Glomerular visceral epithelial cell (primary cell): Measurements from ENCODE around the gene FLYWCH2.

Experiments
- DNase-seq: peaks from one replicate; pipeline ENCODE4 v3.0.0-alpha.2; 2016; ENCODE audit errors: extremely low spot score

The FLYWCH2 gene

DNA sequence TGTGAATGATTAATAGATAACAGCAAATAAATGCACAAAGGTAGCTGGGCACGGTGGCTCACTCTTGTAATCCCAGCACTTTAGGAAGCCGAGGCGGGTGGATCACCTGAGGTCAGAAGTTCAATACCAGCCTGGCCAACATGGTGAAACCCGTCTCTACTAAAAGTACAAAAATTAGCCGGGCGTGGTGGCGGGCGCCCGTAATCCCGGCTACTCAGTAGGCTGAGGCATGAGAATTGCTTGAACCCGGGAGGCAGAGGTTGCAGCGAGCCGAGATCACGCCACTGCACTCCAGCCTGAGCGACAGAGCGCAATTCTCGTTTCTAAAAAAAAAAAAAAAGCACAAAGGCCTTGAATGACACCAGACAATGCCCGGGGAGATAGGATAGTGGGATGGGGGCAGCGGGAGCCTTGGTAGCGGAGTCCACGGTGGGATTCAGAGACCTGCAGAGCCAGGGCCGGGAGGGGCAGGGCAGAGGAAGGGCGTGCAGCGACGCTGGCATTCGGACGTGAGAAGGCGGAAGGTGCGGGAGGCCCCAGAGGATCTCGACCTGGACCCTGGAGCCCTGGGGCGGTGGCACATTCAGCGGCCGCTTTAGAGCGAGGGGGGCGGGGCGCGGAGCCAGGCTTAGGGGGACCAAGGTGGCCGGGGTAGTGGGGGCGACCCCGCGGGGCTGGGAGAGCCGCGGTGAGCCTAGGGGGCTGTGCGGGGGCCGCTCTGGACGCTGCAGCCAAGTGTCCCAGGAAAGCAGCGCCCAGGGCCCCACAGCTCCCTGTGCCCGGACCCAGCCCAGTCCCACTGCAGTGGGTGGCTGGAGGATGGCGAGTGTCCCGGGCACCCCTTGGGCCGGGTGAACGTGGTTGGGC is 999 bp upstream of the FLYWCH2 start:
- no peak for DNase-seq

DNA sequence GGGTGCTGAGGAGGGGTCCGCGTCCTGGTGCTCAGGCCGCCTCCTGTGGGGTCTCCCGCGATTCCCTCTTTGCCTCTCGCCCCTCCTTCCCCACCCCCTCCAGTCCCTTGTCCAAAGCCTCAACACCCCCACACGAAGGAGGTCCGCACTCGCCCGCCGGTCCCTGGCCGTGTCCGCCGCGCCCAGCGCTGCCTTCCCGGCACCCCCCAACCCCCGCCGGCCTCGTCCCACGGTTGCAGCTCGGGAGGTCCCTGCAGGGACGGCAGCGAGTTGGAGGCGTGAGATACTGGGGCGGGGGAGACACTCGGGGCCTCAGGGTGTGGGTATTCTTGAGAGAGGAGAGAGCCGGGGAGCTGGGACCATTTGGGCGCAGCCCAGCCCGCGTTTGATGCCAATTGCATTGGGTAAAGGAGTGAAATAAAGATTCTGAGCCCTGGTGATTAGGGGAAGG is 468 bp downstream of the FLYWCH2 start:
- DNase-seq: peak; percentile 13

DNA sequence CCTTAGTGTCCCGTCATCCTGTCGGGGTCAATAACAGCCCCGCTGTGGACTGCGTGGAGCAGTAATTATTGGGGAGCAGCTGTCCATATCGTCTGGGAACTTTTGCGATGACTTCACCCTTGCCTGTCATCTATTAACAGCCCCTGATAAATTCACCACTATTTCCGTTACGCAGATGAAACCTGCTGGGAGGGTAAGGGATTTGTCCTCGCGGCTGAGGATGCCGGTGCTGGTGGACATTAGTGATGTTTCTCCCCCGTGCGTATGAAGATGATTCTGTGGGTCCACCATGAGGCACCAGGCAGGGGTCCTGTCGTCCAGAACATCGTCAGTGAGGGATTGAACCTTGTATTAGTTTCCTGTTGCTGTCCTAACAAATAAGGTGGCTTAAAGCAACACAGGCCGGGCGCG is 1.0 kb downstream of the FLYWCH2 start:
- DNase-seq: no peak

DNA sequence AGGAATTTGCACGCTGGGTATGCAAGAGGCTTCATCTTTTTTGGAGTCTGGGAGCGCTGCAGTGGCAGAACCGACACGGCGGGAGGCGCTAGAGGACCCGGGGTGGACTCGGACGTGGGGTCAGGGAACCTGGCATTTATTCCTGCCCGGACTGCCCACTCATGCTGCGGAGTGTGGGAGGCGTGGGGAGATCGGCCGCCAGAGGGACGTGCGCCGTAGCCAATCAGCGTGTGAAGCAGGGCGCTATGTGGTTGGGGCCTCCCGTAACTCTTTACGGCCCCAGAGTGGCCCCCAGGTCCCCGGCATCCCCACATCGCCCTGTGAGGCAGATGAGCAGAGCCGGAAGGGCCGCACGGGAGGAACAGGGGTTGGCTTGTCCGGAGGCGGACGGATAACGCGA is 11.2 kb downstream of the FLYWCH2 start:
- DNase-seq: no peak

DNA sequence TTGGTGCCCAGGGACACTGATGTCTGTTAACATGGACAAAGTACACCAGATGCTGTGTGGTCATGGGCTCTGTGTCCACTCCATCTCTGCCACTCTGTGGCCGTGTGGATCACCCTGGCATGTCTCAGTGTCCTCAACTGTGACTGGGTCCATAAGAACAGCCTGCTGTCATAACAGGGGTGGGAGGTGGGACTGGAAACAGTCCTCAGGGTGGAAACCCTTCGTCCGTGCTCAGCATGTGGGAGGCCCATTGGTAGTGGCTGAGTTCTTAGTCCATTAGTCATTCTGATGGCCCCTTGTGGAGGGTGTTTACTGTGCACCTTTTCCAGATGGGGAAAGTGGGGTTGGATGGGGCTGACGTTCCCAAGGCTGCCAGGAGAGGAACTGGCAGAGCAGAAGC is 12.8 kb downstream of the FLYWCH2 start:
- DNase-seq: peak; percentile 74

DNA sequence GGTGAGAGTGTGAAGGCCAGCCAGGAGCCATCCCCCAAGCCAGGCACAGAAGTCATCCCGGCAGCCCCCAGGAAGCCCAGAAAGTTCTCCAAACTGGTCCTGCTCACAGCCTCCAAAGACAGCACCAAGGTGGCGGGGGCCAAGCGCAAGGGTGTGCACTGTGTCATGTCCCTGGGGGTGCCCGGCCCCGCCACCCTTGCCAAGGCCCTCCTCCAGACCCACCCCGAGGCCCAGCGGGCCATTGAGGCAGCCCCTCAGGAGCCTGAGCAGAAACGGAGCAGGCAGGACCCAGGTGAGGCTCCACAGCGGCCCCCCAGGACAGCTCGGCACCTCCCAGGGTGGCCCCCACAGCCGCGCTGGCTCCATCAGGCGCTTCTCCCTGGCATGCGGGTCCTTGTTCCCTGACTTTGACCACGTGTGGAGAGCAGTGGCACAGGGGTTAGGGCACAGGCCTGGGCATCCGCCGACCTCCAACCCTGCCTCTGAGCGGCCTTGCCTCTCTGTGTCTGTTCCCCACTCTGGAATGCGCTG is 13.5 kb downstream of the FLYWCH2 start:
- no peak for DNase-seq

DNA sequence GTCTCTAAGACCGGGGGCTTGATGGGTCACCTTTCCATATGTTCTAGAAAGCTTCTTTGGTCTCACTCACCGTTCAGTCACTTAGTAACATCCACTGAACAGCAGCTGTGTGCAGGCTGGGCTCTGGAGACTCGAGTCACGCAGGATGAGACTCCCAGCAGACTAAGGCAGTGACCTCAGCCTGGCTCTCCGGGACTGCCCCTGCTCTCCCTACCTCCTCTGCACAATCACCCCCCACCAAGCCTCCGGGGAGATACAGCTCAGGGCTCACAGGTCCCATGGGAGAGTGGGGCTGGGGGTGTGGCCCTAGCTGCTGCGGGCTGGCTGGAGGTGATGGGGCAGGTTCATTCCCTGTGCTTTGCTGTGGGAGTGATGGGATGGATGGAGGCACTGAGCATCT is 14.1 kb downstream of the FLYWCH2 start:
- DNase-seq: peak; percentile 53

DNA sequence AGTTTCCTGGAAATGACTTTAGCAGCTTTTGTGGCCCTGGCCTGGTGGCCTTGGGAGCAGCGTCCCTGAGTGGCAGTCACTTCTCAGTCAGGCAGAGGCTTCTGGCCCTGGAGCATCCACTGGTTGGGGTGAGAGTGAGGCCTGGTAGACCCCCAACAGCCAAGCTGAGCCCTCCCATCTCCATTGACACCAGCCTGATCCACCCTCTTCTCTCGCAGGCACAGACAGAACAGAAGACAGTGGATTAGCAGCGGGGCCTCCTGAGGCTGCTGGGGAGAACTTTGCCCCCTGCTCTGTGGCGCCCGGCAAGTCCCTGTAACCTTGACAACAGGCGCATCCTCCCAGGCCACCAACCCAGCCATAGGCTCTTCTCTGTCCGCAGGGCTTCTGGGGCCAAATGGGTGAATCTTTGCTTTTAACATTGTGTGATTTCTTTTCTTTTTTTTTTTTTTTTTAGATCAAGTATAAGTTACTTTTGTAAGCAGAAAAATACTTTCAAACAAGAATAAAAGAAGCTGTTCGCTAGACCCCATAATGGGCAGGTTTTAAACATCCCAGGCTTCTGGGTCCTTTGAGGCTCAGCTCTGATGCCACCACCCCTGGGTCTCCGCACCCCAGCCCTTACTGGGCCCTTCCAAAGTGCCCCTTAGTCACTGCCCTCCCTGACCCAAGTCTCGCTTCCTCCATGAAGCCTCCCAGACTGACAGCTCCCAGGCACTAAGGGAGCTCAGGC is 16.0 kb downstream of the FLYWCH2 start:
- DNase-seq: no peak

DNA sequence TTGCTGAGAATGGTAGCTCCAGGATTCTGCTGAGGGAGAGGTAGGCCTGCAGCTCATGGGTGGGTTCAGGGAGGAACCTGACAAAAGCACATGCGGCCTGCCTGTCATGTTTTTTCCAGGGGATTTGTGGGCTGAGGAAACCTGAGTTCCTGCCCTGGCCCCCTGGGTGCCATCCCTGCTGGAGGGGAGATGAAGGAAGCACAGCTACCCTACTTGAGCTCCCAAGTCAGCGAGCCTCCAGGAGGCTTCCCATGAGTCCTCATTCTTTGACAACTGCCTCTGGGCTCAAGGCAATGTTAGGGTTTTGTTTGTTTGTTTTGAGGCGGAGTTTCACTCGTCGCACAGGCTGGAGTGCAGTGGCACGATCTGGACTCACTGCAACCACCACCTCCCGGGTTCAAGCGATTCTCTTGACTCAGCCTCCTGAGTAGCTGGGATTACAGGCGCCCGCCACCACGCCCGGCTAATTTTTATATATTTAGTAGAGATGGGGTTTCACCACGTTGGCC is 16.6 kb downstream of the FLYWCH2 start:
- no peak for DNase-seq

DNA sequence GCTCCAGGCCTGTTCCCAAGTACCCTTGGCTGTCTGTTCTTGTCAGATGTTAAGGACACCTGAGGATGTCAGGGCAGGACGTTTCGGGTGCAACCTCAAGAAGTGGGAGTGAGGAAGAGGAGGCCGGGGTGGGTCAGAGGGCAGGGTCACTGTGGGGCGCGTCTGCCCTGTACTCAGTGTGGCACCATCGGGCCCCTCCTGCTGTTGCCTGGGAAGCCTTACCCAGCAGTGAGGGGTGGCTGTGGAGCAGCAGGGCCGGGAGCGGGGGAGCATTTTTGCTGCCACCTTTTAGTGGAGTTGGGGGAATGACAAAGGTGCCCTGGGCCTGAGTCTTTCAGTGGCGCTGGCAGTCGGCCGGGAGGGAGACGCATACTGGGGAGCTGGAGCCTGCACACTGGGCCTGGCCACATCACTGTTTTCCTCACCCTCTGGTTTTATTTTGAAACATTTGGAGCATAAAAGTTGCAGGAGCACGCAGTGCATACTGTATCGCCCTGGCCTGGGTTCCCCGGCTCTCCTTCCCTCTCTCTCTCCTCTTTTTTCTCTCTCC is 17.6 kb downstream of the FLYWCH2 start:
- DNase-seq: no peak

DNA sequence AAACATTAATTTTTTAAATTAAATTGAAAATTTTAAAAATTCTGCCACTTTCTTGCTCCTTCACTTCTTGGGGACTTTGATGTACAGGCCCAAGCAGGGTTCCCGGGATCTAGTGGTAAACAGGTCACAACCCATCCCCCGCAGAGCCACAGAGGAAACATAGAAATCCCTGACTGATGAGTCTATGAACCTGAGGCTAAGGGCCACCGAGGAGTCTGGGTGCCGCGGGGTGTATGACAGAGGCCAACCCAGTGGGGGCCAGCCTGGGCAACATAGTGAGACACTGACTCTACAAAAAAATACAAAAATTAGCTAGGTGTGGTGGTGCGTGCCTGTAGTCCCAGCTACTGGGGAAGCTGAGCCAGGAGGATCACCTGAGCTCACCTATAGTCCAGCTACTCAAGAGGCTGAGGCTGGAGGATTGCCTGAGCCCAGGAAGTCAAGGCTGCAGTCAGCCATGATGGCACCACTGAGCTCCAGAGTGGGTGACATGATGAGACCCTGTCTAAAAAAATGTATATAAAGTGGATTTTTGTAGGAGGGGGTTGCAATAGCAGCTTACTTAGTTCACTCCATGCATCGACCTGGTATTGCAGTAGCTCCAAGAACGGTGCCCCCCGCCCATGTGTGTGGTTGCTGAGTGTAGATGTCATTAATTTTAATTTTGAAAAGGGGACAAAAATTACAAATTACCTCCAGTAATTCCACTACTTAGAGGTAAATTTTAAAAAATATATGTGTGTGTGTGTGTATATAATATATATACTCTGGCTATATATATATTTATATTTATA is 19.5 kb downstream of the FLYWCH2 start:
- DNase-seq: no peak

DNA sequence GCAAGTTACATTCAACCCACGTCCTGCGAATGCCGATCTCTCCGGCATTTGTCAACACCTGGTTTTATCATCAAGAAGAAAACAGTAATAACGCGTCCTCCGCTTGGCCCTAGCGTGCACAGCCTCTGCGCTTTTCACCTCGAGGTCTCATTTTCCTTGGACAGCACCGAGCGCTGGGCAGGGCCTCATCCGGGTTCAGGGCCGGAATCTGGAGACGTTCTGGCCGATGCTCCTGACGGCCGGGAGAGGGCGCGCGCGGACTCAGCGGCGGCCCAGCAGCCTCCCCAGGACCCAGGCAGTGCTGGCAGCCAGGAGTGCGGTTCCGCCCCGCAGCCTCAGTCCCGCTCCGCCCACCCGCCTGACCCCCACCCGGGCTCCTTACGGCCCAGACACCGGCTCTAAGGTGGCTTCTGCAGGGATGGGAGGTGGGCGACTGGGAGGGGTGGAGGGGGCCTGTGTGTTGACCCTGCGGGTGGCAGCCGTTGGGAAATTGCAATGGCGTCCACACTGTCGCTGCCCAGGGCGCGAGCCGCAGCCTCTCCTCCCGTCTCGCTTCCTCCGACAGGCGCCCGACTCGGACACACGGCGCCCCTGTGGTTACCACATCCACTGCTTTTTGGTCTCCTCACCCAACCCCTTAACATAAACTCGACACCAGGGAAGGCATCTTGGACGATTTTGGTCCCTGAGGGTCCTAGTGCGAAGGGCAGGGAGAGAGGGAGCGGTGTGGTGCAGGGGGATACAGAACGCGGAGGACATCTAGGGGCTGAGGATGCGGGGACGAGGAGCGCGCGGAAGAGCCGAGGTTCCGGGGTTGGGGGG is 21.3 kb downstream of the FLYWCH2 start:
- DNase-seq: peak; percentile 85

DNA sequence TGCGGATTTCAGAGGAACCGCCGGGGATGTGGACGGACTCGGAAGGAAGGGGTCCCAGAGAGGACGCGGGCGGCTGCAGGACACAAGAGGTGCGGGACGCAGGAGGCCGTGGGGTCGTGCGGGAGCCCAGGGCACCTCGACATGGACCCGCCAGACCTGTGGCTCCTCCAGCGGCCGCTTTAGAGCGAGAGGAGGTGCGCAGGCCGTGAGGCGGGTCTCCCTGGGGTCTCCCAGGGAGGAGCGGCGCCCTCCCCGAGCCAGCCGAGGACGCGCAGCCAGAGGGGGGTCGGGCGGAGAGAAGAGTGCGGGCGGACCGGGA is 21.9 kb downstream of the FLYWCH2 start:
- no peak for DNase-seq

DNA sequence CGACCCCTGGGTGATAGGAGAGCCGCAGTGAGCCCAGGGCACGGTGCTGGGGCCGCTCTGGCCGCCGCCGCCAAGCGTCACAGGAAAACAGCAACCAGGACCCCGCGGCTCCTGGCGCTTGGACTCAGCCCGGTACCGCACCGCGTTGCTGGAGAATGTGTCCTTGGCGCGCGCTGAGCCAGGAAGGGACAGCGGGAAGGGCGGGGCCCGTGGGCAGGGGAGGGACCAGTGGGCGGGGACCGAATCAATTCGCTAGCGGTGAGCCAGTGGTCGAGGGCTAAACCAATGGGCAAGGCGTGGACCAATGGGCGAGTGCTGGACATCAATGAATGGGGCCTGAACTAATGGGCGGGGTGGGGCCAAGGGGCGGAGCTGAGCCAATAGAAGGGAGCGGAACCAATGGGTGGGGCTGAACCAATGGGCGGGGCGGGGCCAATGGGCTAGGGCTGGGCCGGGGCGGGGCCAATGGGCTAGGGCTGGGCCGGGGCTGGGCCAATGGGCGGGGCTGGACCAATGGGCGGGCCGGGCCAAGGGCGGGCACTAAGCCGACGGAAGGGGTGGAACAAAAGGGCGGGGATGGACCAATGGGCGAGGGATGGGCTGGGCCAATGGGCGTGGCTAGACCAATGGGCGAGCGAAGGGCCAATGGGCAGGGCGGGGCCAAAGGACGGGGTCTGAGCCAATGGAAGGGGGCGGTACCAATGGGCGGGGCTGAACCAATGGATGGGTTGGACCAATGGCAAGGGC is 22.4 kb downstream of the FLYWCH2 start:
- peak; percentile 98 for DNase-seq

DNA sequence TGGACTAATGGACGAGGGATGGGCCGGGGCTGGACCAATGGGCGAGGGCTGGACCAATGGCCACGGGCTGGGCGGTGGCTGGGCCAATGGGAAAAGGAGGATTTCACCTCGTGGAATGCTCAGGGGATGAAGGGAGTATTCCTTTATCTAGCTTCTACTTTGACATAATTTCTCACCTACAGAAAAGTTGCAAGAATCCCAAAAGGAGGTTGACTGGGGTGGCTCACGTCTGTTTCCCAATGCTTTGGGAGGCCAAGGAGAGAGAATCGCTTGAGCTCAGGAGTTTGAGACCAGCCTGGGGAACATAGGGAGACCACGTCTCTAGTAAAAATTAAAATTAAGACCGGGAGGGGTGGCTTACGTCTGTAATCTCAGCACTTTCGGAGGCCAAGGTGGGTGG is 23.0 kb downstream of the FLYWCH2 start:
- DNase-seq: no peak

DNA sequence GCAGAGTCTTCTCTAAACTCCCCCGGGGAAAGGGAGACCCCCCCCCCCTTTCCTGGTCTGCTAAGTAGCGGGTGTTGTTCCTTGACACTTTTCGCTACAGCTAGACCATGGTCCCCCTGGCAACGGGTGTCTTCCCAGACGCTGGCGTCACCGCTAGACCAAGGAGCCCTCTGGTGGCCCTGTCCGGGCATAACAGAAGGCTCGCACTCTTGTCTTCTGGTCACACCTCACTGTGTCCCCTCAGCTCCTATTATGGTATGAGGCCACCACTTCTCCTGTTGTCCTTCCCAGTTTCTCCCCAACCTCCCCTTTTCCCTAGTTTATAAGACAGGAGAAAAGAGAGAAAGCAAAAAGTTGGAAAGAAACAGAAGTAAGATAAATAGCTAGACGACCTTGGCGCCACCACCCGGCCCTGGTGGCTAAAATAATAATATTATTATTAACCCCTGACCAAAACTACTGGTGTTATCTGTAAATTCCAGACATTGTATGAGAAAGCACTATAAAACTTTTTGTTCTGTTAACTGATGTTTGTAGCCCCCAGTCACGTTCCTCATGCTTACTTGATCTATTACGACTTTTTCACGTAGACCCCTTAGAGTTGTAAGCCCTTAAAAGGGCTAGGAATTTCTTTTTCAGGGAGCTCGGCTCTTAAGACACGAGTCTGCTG is 24.2 kb downstream of the FLYWCH2 start:
- DNase-seq: peak; percentile 50

DNA sequence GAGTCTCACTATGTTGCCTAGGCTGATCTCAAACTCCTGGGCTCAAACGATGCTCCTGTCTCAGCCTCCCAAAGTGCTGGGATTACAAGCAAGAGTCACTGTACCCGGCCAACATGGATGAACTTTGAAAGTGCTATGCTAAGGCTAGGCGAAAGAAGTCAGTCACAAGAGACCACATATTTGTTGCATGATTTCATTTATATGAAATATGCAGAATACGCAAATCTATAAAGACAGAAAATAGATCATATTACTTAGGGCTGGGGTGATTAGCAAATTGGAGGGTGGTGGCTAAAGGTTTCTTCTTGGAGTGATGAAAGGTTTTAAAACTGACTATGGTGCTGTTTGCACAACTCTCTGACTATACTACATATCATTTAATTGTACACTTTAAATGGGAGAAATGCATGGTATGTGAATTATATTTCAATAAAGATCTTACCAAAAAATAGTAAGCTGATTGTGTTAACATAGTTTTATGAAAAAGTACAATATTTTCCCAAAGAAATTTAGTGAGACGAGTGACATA is 27.5 kb downstream of the FLYWCH2 start:
- DNase-seq: no peak

DNA sequence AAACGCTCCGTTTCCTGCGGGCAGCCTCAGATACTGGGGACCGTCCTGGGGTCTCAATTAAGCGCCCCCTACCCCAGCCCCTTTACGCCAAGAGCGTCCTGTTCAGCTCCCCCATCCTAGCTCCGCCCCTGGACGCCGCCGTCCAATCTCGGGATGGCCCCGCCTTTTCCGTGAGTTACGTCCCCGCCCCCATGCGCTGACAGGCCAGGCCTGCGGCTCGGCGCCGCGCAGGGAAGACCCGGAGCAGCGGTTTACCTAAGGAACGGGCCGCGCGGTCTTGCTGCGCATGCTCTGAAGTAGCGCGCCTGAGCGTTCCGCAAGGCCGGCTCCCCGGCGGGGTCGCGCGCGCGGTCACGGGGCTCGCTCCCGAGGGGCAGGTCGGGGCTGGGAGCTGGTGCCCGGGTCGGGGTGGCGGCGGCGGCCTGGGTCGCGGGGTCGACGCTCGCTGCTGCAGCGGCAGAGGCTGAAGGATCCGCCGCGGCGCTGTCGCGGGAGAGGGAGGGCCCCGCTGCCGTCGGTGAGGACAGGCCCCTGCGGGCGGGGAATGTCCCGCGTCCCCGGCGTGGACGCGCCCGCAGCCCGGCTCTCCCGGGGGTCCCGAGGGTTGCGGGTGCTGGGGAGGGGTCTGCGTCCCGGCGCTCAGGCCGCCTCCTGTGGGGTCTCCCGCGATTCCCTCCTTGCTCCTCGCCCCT is 28.8 kb downstream of the FLYWCH2 start, which contains the start of gene FLYWCH1:
TSS of gene FLYWCH1 (plus strand) at position 294 of the 692 bp plus-strand sequence. CDS start 17,755 bp downstream, outside the sequence.
- peak; percentile 96 for DNase-seq
